GM21786 (cell line): ENCODE results near the gene IRF4.
"Not testable (repeated sequence)": the region's sequence is repeated elsewhere in the genome, so short reads cannot be mapped to it uniquely, and the experiment has no call there.

Source experiments
- ATAC-seq: cut with Tn5 transposase; IDR thresholded peaks from one replicate; pipeline ENCODE4 v1.9.1; 2021; ENCODE audit not compliant: unreplicated experiment

The IRF4 gene

DNA sequence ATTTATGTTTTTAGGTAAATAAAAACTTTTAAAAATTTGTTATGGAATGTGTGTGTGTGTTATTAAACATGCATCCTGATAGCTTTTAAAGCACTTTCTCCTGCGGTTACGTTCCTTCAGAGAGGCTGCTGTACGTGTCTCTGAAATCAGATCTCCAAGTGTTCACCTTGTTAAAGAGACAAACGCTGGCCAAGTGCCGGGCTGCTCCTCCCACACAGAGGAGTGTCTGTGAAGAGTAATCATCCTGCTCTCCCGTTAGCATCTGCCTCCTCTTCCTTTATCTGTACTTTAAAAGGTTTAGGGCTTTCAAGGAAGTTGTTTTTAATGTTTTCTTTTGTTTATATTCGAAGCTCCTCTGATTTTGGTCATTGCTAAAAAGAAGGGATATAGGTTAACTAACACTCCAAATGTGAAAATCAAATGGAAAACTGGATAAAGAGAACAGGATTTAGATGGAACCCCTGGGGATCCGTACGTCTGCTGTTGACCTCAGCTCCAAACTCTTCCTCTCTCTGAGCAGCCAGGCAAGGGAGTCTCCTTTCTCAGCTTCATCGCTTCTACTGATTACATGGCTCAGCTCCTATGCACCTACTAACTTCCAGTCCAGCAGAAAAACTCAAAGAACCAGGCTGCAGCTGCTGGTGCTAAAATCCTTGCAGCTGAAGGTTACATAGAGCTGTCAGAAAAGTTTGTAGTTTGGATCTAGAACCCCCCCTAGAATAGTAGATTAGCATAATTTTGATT lies 20.0 kb downstream of the IRF4 start:
- ATAC-seq, result no peak

DNA sequence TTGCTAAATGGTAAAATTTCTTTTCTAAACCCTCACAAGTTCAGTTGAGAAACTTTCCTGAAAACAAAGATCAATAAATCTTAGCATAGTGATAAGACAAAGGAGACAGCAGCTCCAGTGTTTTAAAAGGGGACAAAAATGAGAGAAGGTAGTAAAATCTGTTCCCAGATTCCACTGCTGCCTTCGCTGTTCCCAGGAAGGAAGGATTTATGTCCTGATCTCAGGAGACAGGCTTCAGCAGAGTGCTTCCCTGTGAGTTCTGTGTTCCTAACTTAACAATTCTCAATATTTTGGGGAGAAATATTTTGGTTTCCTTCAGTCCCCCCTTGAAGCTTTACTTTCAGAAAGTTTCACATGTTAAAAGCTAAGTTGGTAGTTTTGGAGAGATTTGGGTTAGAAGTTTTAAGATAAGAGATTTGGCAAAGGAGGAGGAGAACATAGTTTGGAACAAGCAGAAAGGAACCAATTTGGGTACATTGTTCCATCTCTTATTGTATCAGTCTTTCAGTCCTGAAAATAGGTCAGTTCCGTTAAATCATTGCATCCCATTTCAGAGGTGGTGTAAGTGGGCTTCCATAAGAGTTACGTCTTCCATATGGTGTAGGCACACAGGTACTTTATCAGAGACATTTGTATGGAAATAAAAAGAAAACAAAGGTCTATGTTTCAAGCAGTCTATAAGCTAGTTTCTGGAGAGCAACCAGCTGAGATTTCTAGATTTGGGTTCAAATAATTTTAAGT lies 20.8 kb downstream of the IRF4 start:
- no peak for ATAC-seq

DNA sequence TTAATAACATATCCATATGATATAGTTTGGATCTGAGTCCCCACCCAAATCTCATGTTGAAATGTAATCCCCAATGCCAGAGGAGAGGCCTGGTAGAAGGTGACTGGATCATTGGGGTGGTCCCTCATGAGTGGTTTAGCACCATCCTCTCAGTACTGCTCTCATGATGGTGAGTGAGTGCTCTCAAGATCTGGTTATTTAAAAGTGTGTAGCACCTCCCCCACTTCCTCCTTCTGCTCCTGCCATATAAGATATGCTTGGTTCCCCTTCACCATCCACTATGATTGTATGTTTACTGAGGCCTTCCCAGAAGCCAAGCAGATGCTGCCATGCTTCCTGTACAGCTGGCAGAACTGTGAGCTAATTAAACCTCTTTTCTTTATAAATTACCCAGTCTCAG lies 22.9 kb downstream of the IRF4 start:
- no peak for ATAC-seq

DNA sequence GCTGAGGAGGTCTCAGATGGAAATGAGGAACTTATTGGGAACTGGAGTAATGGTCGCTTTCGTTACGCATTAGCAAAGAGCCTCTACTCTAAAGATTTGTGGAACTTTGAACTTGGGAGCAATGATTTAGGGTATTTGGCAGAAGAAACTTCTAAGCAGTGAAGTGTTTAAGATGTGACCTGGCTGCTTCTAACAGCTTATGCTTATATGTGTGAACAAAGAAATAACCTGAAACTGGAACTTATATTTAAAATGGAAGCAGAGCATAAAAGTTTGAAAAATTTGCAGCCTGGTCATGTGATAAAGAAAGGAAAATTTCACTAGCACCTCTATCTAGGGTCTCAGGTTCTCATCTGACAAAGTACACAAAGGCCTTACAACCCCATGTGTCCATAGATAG lies 23.5 kb downstream of the IRF4 start:
- no peak for ATAC-seq

DNA sequence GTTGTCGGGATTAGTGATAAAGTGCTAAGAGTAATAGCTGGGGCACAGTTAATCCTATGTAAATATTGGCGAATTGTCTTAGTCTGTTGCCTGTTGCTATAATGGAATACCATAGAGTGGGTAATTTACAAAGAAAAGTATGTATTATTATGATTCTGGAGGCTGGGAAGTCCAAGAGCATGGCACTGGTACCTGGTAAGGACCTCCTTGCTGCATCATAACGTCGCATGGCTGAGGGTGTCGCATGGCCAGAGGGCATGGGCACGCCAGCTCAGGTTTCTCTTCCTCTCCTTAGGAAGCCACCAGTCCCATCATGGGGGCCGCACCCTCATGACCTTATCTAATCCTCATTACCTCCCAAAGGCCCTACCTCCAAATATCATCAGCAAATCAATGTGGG lies 29.7 kb downstream of the IRF4 start:
- ATAC-seq, result no peak

DNA sequence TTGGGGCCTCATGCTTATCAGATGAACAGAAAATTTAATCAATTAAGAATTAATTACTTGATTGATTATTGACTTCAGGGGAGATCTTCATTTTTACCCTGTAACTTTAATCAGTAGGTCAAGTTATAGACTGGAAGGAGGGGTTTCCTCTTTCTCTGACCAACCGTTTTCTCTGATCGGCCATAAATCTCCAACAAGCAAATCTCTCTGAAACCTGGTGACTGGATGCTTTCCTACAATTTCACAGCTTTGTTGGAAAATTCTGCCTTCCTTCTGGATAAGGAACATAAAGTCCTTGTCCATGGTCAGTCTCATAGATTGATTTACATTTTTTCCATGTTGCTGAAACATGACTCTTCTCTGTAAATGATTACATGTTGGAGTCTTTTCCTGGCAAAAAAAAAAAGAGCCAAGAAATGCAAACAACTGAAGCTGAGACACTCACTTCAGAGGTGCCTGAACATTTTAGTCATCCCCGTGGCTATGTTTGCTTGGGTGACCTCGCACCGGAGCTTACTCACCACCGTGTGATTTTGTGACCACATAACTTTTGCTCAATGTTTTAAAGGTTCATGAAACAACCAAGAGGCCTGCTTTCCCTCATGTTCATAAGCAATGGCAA lies 31.0 kb downstream of the IRF4 start:
- peak; percentile 87 for ATAC-seq

DNA sequence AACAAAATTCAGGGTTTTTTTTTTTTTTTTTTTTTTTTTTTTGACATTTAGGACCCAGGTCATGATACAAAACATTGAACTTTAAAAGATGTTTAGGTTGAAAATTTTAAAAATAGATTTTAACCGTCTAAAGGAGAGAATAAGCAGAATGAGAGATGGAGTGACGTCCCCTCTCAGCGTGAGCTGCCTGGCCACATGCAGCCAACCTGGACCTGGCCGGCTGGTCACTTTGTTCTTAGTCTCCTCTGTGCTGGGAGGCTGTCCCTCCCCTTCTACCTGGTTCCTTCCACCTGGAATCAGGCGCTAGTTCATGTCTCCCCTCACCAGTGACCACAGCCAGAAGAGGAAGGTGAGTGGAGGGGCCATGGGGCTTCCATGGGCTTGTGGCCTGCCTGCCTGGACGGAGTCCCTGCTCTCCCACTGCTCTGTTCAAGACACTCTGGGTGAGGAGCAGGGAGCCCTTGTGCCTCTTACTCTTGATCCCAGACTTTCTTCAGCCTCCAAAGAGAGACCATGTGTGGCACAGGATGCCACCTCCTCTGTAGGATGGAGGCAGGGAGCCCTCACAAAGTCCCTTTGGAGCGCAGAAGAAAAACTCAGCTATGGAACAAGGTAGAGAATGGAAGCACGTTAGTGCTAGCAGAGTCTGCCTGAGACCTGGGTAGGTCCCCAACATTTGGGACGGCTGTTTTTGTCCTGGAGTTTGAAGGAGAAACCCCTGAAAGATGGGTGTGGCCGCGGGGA lies 31.7 kb downstream of the IRF4 start:
- peak; percentile 22 for ATAC-seq

DNA sequence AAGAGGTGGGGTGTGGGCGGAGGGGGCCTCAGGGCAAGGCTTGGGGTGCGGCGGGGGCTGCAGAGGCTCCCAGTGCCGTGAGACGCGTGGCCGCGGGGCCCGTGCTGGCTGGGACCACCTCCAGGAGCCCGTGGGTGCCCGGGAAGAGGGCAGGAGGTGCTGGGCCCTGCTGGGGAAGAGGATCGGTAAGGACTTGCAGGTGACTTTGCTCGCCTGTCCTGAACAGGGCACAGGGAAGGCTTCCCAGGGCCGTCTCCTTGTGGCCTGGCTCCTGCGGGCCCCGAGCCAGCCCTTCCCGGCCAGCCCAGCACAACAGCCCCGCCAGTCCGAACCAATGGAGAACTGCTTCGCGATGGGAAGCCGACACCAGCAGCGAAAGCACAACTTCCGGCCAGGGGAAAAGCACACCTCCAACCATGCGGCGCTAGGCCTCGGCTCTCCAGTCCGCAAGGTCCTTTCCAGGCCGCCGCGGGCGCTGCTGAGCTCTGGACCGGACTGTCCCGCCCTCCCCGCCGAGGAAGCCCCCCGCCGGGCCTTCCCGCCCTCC lies 32.3 kb downstream of the IRF4 start:
- ATAC-seq, result no peak

DNA sequence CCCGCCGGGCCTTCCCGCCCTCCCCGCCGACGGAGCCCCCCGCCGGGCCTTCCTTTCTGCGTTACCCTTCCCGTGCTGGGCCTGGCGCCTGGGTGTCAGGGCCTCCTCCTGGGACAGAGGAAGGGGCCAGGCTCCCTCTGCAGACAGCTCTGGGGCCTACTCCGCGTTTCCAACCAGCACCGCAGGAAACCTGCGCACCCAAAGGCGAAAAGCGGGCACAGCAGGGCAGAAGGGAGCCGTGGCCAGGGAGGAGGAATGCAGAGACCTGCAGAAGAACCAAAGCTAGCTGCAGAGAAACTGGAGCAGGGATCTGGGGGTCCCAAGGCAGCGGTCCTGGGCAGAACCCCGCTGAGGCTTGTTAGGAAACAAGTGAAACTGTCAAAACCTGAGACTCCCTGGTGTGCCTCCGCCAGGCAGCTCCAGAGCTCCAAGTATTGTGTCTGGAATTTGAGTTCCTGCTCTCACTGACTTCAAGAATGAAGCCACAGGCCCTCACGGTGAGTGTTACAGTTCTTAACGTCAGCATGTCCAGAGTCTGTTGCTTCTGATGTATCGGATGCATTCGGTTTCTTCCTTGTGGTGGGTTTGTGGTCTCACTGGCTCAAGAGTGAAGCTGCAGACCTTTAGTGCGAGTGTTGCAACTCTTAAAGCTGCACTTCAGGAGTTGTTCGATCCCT lies 33.3 kb downstream of the IRF4 start:
- no peak for ATAC-seq

DNA sequence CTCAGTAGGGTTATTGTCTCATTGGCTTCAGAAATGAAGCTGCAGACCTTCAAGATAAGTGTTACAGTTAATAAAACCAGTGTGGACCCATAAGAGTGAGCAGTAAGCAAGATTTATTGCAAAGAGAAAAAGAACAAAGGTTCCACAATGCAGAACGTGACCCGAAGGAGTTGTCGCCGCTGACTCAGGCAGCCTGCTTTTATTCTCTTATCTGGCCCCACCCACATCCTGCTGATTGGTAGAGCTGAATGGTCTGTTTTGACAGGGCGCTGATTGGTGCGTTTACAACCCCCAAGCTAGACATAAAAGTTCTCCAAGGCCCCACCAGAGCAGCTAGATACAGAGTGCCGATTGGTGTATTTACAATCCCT lies 33.9 kb downstream of the IRF4 start:
- not testable (repeated sequence) for ATAC-seq

DNA sequence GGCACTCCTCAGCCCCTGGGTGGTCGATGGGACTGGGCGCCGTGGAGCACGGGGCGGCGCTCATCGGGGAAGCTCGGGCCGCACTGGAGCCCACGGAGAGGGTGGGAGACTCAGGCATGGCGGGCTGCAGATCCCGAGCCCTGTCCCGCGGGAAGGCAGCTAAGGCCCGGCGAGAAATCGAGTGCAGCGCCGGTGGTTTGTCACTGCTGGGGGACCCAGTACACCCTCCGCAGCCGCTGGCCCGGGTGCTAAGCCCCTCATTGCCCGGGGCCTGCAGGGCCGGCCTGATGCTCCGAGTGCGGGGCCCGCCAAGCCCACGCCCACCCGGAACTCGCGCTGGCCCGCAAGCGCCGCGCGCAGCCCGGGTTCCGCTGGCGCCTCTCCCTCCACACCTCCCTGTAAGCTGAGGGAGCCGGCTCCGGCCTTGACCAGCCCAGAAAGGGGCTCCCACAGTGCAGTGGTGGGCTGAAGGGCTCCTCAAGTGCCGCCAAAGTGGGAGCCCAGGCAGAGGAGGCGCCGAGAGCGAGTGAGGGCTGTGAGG lies 34.7 kb downstream of the IRF4 start:
- not testable (repeated sequence) for ATAC-seq

DNA sequence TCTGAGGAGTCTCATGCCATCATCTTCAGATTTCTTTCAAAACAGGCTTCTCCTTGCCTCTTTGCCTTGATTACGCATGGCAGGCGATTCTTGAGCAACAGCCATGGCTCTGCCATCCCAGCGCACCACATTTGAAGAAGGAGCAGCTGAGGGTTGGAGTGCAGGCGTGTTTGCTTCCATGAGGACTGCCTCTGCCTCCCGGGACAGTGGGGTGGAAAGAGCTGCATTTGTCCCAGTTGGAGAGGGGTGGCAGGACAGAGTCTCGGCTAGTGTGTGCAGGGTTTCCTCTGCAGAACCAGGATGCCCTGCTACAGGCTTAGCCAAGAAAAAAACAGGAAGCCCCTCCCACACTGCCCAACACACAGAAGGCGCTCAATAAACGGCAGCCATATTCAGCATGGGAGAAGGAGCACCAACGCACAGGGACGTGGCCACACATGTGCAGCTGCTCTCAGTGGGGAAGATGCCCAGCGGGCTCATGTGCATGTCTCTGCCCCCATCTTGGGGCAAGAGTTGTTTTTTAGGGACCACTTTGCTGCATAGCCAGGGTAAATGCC lies 36.6 kb downstream of the IRF4 start:
- no peak for ATAC-seq

DNA sequence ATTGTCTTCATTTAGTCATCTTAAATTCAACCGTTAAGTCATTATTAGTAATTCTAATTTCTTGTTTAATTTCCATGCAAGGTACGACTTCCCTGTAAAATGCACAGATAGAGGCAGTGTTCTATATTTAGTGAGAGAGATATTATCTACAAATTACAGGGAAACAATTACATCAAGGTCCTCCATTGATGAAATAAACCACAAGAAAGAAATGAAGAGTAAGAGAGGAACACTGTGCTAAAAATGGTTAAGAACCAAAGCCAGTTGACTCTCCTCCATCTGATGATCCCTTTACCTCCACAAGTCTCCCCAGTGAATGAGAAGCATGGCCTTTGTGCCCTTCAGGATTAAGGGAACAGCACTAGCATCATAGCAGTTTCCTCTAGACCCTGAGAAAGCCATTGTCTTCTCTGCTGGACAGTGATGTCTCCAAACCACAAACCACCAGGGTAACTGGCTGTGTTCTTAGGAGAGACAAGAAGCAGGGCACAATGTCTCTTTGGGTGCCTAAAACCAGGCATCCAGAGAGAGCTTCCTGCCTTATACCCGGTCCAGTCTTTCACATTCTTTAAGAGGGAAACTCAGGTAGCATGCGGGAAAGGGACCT lies 38.1 kb downstream of the IRF4 start:
- ATAC-seq, result no peak

DNA sequence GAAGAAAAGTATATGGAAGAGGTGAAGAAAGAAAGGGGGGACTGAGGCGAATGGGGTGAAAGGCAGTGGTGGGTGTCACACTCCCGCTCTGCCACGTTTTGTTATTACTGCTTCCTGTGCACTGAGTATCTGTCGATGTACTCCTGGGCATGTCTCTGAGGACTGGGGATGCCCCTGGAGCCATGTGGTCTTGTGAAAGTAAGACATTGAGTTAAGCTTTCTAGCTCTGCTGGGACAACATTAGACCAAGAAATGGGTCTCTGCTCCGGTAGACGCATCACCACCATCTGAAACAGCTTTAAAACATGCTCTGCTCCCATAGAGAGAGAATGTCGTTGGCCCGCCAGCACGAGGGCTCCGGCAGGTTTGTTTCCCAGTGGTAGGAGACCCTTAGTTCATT lies 40.0 kb downstream of the IRF4 start:
- ATAC-seq, result peak; percentile 65

DNA sequence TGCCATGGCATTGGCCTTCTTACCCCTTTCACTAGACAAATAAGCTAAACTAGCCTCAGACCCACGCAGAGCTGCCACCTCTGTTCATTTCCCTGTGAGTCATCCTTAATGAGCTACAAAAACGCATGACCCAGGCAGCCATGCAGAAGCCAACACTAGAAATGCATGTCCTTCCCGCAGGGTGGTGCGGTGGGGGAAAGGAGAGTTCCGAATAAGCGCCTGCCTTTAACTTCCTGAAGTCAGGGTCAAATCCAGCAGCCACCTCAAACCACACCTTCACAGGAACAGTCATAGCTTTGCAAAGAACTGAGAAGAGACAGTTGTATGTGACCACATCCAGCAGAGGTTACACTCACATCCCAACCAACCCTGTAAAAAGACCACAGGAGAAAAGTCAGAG lies 40.4 kb downstream of the IRF4 start:
- ATAC-seq, result no peak

DNA sequence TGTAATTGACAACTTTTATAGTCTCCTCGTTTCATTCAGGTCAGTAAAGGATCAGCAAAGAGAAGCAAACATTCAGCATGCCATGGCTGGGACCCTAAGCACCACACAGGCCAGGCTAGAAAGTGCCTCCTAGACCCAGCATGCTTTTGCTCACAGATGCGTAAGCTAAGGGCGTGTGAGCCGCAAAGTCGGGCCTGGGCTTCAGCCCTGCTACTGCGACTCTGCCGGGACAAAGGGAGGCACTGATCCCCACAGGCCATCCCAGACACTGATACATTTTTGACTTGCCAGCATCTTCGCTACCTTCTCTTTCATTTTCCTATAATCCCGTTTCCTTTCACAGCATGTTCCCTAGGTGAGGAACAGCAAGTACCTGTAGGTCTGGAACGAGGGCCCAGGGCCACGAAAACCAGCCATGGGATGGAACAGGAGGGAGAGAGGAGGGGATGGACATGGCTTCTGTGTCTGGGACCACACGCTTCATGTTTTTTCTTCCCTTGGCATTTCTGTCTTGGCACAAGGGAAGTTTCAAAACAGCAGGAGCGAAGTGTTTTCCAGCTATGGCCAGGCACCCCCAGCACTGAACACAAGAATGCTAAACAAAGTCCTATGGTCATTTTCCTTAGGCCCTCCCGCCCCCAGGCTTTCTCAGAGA lies 42.6 kb downstream of the IRF4 start:
- no peak for ATAC-seq

DNA sequence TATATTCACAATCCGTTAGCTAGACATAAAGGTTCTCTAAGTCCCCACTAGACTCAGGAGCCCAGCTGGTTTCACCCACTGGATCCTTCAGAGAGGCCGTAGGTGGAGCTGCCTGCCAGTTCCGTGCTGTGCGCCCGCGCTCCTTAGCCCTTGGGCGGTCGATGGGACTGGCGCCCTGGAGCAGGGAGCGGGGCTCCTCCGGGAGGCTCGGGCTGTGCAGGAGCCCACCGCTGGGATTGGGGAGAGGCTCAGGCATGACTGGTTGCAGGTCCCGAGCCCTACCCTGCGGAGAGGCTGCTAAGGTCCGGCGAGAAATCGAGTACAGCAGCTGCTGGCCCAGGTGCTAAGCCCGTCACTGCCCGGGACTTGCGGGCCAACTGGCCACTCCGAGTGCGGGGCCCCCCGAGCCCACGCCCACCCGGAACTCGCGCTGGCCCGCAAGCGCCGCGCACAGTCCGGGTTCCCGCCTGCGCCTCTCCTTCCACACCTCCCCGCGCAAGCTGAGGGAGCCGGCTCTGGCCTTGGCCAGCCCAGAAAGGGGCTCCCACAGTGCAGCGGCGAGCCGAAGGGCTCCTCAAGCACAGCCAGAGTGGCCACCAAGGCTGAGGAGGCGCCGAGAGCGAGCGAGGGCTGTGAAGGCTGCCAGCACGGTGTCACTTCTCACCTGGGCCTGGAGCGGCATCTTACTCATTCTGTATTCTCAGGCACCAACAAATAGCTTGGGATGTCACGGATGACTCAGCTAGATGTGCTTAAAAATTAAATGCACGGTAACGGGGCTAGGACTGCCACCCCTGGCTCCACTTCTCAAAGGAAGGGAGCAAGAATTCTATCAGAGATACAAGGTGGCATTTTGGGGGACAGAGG lies 44.1 kb downstream of the IRF4 start:
- ATAC-seq, result no peak

DNA sequence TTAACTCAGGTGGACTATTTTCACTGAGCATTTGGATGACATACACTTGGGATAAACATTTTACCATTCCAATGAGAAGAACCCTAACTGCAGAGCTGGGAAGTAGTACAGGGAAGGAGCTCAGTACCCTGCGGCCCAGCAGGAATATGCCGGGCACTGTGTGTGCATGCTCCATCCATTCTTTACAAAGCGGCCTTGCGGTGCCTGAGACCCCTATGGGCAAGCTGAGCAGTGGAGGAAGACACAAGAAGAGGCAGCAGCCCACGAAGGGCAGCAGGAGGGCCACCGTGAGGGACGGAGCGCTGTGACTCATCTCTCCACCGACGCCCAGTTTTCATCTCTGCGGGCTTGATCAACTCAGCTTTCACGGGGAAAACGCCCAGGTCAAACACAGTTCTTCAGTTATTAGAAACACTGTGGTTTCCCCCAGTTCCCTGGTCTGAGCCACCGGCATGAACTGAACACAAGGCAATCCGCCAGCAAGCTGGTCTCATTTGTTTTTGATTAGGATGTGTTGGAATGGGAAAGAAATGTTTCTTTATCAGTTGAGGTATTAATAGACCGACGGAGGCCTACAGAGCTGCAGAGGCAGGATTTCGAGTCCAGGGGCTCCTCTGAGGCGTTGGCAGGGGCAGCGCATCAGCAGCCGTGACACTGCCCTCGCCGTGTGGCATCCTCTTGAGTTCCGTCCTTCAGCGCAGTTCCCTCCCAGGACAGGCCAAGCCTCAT lies 44.9 kb downstream of the IRF4 start:
- no peak for ATAC-seq
